Activated T-helper 1 cell treated with anti-CD3 and anti-CD28 coated beads, Interleukin-12 subunit alpha, Interleukin-12 subunit beta, Interleukin-2, Interleukin-4 antibody, amounts not matched to agents 30 ng/mL and 10 ng/mL and 1 ng/mL, durations not matched to agents 14 hours and 24 hours and 36 hours (primary cell): ENCODE measurements around the gene ITGAD. TPM values are rescaled to one million over a fixed set of nuclear protein-coding genes. Genes with fewer than 3 reads are reported as not detected.

Experiments
- DNase-seq: peaks from one replicate; pipeline ENCODE4 v3.0.0; 2021; ENCODE audit warnings: low spot score
- H3K27ac Mint-ChIP-seq: one replicate; pipeline ENCODE4 v1.8.0; 2021; ENCODE audit warnings: mild to moderate bottlenecking, mixed read lengths
- H3K27me3 Mint-ChIP-seq: one replicate; pipeline ENCODE4 v1.8.0; 2022; ENCODE audit warnings: mild to moderate bottlenecking, moderate library complexity, mixed read lengths; ENCODE audit not compliant: insufficient read depth
- H3K36me3 Mint-ChIP-seq: one replicate; pipeline ENCODE4 v1.8.0; 2021; ENCODE audit warnings: low read depth, mixed read lengths
- H3K4me1 Mint-ChIP-seq: one replicate; pipeline ENCODE4 v1.8.0; 2021; ENCODE audit warnings: low read depth, mixed read lengths
- H3K4me3 Mint-ChIP-seq: one replicate; pipeline ENCODE4 v1.8.0; 2021; ENCODE audit warnings: mild to moderate bottlenecking, moderate library complexity, mixed read lengths
- H3K9me3 Mint-ChIP-seq: one replicate; pipeline ENCODE4 v1.8.0; 2021; ENCODE audit warnings: mixed read lengths
- intact Hi-C: fragments of 100-400 bp; cut with micrococcal nuclease; formaldehyde crosslinking; loops from one replicate; pipeline ENCODE4 v1.15.1; 2024
- total RNA-seq: library from RNA; stranded (reverse); gene quantifications from 2 replicates; pipeline ENCODE4 v1.2.3, GENCODE V29; 2022

The ITGAD gene
- total RNA-seq, 1 donor from 2014 or later: not detected

DNA sequence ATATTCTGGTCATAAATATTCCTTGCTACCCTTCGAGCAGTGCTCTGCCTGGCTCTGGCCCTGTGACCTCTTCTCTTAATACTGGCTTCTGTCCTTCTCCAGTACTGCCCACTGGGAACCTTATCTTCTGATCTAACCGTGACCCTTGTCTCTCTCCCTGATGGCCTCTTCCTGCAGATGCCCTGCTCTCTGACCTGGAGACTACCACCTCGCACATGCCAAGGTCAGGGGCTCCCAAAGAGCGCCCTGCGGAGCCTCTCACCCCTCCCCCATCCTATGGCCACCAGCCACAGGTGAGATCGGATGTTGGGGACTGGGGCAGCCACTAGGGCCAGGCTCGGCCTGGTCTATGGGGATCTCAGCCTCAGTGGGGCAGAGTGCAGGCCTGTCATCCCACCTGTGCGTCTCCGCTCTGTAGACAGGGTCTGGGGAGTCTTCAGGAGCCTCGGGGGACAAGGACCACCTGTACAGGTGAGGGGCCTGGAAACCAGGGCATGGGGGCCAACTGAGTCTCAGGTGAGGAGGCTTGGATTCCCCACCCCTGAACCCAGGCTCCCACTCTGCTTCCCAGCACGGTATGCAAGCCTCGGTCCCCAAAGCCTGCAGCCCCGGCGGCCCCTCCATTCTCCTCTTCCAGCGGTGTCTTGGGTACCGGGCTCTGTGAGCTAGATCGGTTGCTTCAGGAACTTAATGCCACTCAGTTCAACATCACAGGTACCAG, 80.3 kb downstream of the ITGAD start:
- no peak for DNase-seq
- no peaks in the 10 kb centered on the region for H3K9me3 Mint-ChIP-seq
- peaks cover 49% of the 10 kb centered on the region for H3K27me3 Mint-ChIP-seq
- peaks cover 2% of the 10 kb centered on the region for H3K36me3 Mint-ChIP-seq
- intact Hi-C loops: loop anchor here (10.0 kb wide), 1 partner anchor 61 kb away; no protein-coding TSS in a partner anchor
- no peak overlapping the region for H3K27ac Mint-ChIP-seq
- H3K4me3 Mint-ChIP-seq: no peak overlapping the region
- H3K4me1 Mint-ChIP-seq: peaks cover 23% of the 10 kb centered on the region

DNA sequence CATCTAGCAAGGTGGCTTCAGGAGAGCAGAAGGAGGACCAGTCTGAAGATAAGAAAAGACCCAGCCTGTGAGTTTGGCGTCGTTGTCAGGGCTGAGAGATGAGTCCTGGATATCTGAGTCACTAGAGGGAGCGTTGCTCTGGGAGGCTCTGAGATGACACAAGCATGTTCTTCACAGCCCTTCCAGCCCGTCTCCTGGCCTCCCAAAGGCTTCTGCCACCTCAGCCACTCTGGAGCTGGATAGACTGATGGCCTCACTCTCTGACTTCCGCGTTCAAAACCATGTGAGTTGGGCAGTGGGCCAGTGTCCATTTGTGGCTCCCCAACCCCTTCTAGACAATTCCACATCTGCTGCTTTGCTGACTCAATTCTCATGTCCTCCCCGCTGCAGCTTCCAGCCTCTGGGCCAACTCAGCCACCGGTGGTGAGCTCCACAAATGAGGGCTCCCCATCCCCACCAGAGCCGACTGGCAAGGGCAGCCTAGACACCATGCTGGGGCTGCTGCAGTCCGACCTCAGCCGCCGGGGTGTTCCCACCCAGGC, 81.1 kb downstream of the ITGAD start:
- Mint-ChIP-seq H3K27me3 (peaks cover 49% of the 10 kb centered on the region), H3K27ac (no peak overlapping the region), H3K4me1 (peaks cover 23% of the 10 kb centered on the region), H3K4me3 (no peak overlapping the region), H3K9me3 (no peaks in the 10 kb centered on the region), H3K36me3 (peaks cover 2% of the 10 kb centered on the region)
- DNase-seq: no peak
- intact Hi-C loops: loop anchor here (10.0 kb wide), 1 partner anchor 61 kb away; no protein-coding TSS in a partner anchor

DNA sequence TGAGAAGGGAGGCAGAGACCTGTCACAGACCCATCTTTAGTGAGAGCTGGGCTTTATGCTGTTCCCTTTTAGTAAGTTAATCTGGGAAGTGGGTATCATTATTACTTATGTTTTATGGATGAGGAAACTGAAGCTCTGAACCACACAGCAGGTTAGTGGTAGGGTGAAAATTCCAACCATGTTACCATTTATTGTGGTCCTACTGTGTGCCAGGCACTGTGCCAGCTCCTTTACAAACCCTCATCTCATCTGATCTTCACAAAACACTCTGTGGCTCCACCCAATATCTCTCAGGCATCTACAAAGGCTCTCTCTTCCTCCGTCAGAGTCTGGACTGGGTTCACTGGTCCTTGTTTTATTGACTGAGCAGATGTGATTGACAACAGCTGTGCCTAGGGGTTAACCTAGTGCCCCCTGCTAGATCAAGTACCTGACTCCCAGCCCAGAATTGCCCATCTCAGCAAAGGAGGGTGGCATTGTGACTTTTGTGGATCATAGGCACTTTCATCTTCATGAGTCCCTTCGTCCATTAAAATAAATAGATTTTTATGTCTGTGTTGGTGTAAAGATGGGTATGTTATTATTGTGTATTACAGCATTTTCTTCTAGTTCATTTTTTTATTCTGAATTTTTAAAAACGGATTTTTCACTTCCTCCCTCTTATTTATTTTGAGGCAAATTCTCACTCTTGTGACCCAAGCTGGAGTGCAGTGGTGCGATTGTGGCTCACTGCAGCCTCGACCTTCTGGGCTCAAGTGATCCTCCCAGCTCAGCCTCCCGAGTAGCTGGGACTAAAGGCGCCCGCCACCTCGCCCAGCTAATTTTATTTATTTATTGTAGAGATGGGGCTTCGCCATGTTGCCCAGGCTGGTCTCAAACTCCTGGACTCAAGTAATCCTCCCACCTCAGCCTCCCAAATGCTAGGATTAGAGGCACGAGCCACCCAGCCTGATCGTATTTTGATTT, 81.9 kb downstream of the ITGAD start:
- H3K4me1 Mint-ChIP-seq: peaks cover 23% of the 10 kb centered on the region
- peaks cover 55% of the 10 kb centered on the region for H3K27me3 Mint-ChIP-seq
- intact Hi-C loops: loop anchor here (10.0 kb wide), 1 partner anchor 60 kb away; no protein-coding TSS in a partner anchor
- peaks cover 2% of the 10 kb centered on the region for H3K36me3 Mint-ChIP-seq
- no peak overlapping the region for H3K27ac Mint-ChIP-seq
- peak overlapping the region; percentile 6 for H3K4me3 Mint-ChIP-seq
- H3K9me3 Mint-ChIP-seq: no peaks in the 10 kb centered on the region
- no peak for DNase-seq

DNA sequence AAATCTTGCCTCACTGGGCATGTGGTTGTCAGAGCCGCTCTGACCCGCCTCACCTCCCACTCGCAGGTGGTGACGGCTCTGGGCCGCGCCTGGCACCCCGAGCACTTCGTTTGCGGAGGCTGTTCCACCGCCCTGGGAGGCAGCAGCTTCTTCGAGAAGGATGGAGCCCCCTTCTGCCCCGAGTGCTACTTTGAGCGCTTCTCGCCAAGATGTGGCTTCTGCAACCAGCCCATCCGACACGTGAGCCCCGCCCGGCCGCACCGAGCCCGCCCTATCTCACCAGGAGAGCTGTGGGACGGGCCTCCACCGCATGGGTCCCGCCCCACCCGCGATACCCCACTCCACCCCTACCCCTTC, 82.8 kb downstream of the ITGAD start:
- peaks cover 55% of the 10 kb centered on the region for H3K27me3 Mint-ChIP-seq
- peaks cover 23% of the 10 kb centered on the region for H3K4me1 Mint-ChIP-seq
- no peak for DNase-seq
- H3K4me3 Mint-ChIP-seq: peak overlapping the region; percentile 79
- H3K9me3 Mint-ChIP-seq: no peaks in the 10 kb centered on the region
- intact Hi-C loops: loop anchor here (2.0 to 10.0 kb wide), 3 partner anchors 59 to 393 kb away; a partner anchor contains a TSS
- H3K27ac Mint-ChIP-seq: no peak overlapping the region
- H3K36me3 Mint-ChIP-seq: peaks cover 2% of the 10 kb centered on the region

Other genes with a start within 250 kb of the ITGAD start
- 0.27 and 0.34 TPM in 2 replicates for gene PRSS36, start 243.3 kb upstream of the ITGAD start, total RNA-seq
- gene FUS, start 213.2 kb upstream of the ITGAD start, total RNA-seq: 950 and 955 TPM in 2 replicates
- gene PYCARD, start 190.6 kb upstream of the ITGAD start, total RNA-seq: 20.9 and 21.2 TPM in 2 replicates
- 0.10 and 0.15 TPM in 2 replicates for gene TRIM72, start 179.2 kb upstream of the ITGAD start, total RNA-seq
- gene PYDC1, start 176.2 kb upstream of the ITGAD start, total RNA-seq: not detected in 2 replicates
- gene ITGAM, start 133.4 kb upstream of the ITGAD start, total RNA-seq: 14.2 and 16.8 TPM in 2 replicates
- gene ITGAX, start 38.2 kb upstream of the ITGAD start, total RNA-seq: 63.8 and 65.0 TPM in 2 replicates
- gene COX6A2, start 35.0 kb downstream of the ITGAD start, total RNA-seq: not detected in 2 replicates
- gene ZNF843, start 49.5 kb downstream of the ITGAD start, total RNA-seq: 0.21 and 0.22 TPM in 2 replicates
- 11.2 and 12.7 TPM in 2 replicates for gene ARMC5, start 66.2 kb downstream of the ITGAD start, total RNA-seq
- gene TGFB1I1, start 78.8 kb downstream of the ITGAD start, total RNA-seq: 0.78 and 1.2 TPM in 2 replicates
- gene SLC5A2, start 89.8 kb downstream of the ITGAD start, total RNA-seq: not detected in 2 replicates
- 36.3 and 42.2 TPM in 2 replicates for gene RUSF1, start 115.1 kb downstream of the ITGAD start, total RNA-seq
- not detected in 2 replicates for gene AHSP, start 134.6 kb downstream of the ITGAD start, total RNA-seq